GM12878 (cell line): ENCODE results near the gene SMIM10. TPM values are rescaled to one million over a fixed set of nuclear protein-coding genes. Genes with fewer than 3 reads are reported as not detected.

ENCODE experiments used
- ATAC-seq: fragments of 200-7000 bp; cut with Tn5 transposase; 3 replicates; pipeline ENCODE4 v1.9.1; 2020; ENCODE audit warnings: mild to moderate bottlenecking, moderate library complexity
- BruUV-seq: library from RNA; stranded (reverse); fragments of 400-500 nt; replicated peaks from 2 replicates; lab custom pipeline; 2021; lab: Mats Ljungman, UMichigan
- CTCF ChIA-PET: fragments of 300-600 bp; sonication (Branson Sonifier 250); formaldehyde crosslinking; extraction: SDS; loops from one replicate; lab custom pipeline; 2021; ENCODE audit warnings: inconsistent platforms; lab: Yijun Ruan, JAX
- POLR2A ChIA-PET: fragments of 350-600 bp; formaldehyde crosslinking; extraction: SDS; loops from one replicate; lab custom pipeline; 2021; ENCODE audit warnings: inconsistent platforms; lab: Charles Lee
- RAD21 ChIA-PET: fragments of 300-600 bp; sonication (Branson Sonifier 250); formaldehyde crosslinking; loops from one replicate; lab custom pipeline; 2023; ENCODE audit warnings: antibody characterized with exemption; ENCODE audit not compliant: unreplicated experiment; lab: Charles Lee
- SMC1A ChIA-PET: fragments of 300-600 bp; sonication (Branson Sonifier 250); formaldehyde crosslinking; loops from one replicate; lab custom pipeline; 2023; ENCODE audit not compliant: unreplicated experiment, uncharacterized antibody; lab: Charles Lee
- DNase-seq: peaks from one replicate; pipeline ENCODE4 v3.0.0-alpha.2; 2011; ENCODE audit warnings: low read depth, low spot score
- FAIRE-seq: peaks from 3 replicates; lab custom pipeline; 2011; peaks lifted over from hg19 to GRCh38; lab: Jason Lieb, UNC
- H2AFZ ChIP-seq: 2 replicates; pipeline ENCODE4 v1.6.0; 2011; ENCODE audit warnings: low read depth, low read length, control low read depth; ENCODE audit not compliant: control insufficient read depth
- H3K27ac ChIP-seq: 2 replicates; pipeline ENCODE4 v1.5.1; 2011; ENCODE audit warnings: control low read depth; ENCODE audit not compliant: control insufficient read depth, insufficient read depth
- H3K27me3 ChIP-seq, 2 experiments: replicated peaks in 1 of 2; 2 replicates each; pipeline versions ENCODE4 v1.6.0 to v1.6.1; 2011; ENCODE audit warnings: low read length in 1 of 2; ENCODE audit not compliant: control insufficient read depth in 2 of 2, insufficient read depth in 2 of 2
- H3K36me3 ChIP-seq, 2 experiments: 2 replicates each; pipeline ENCODE4 v1.5.1; 2011; ENCODE audit warnings: low read length in 1 of 2; ENCODE audit not compliant: control insufficient read depth in 2 of 2, insufficient read depth in 2 of 2
- H3K4me1 ChIP-seq: 2 replicates; pipeline ENCODE4 v1.6.1; 2011; ENCODE audit warnings: mild to moderate bottlenecking, low read length, moderate library complexity, mixed read lengths; ENCODE audit not compliant: control insufficient read depth, insufficient read depth
- H3K4me2 ChIP-seq: 2 replicates; pipeline ENCODE4 v1.6.0; 2011; ENCODE audit warnings: control low read depth; ENCODE audit not compliant: control insufficient read depth, insufficient read depth
- H3K4me3 ChIP-seq: fragments of 200-600 bp; sonication (generic); 2 replicates; pipeline ENCODE4 v1.5.1; 2016
- H3K79me2 ChIP-seq: 2 replicates; pipeline ENCODE4 v1.6.0; 2011; ENCODE audit warnings: low read length; ENCODE audit not compliant: control insufficient read depth, insufficient read depth
- H3K9ac ChIP-seq: 2 replicates; pipeline ENCODE4 v1.8.0; 2011; ENCODE audit warnings: low read length, control low read depth, mixed read lengths; ENCODE audit not compliant: control insufficient read depth, insufficient read depth
- H3K9me3 ChIP-seq: replicated peaks from 3 replicates; pipeline ENCODE4 v1.5.1; 2011; ENCODE audit warnings: mild to moderate bottlenecking, low read length; ENCODE audit not compliant: control insufficient read depth, insufficient read depth
- H4K20me1 ChIP-seq: 2 replicates; pipeline ENCODE4 v1.6.0; 2011; ENCODE audit not compliant: control insufficient read depth, insufficient read depth
- ATF2 ChIP-seq: IDR thresholded peaks from 2 replicates; pipeline ENCODE4 v1.6.1; 2012; ENCODE audit warnings: low read length, inconsistent platforms
- E4F1 ChIP-seq: fragments of 450-650 bp; IDR thresholded peaks from 2 replicates; pipeline ENCODE4 v1.6.1; 2018; ENCODE audit warnings: borderline replicate concordance, mild to moderate bottlenecking; ENCODE audit not compliant: partially characterized antibody
- FOXM1 ChIP-seq: IDR thresholded peaks from 2 replicates; pipeline ENCODE4 v1.6.1; 2012; ENCODE audit warnings: low read depth, mild to moderate bottlenecking, inconsistent platforms, low read length, moderate library complexity
- MTA3 ChIP-seq: IDR thresholded peaks from 2 replicates; pipeline ENCODE4 v1.6.1; 2012; ENCODE audit warnings: low read length, inconsistent platforms, borderline replicate concordance
- MYB ChIP-seq: fragments of 150-350 bp; IDR thresholded peaks from 2 replicates; pipeline ENCODE4 v1.6.1; 2014; ENCODE audit warnings: mild to moderate bottlenecking, low read depth, low read length, borderline replicate concordance
- NFXL1 ChIP-seq: fragments of 450-650 bp; IDR thresholded peaks from 2 replicates; pipeline ENCODE4 v1.6.1; 2017; ENCODE audit warnings: antibody characterized with exemption, mild to moderate bottlenecking, borderline replicate concordance
- NR2C1 ChIP-seq: fragments of 450-650 bp; IDR thresholded peaks from 2 replicates; pipeline ENCODE4 v1.6.1; 2017; ENCODE audit warnings: antibody characterized with exemption, mild to moderate bottlenecking, moderate library complexity
- POLR2AphosphoS2 ChIP-seq: IDR thresholded peaks from 2 replicates; pipeline ENCODE4 v1.6.1; 2011; ENCODE audit warnings: low read depth, mild to moderate bottlenecking, low read length, improper control_type of control experiment, moderate library complexity
- RB1 ChIP-seq: fragments of 450-650 bp; formaldehyde crosslinking; IDR thresholded peaks from 2 replicates; pipeline ENCODE4 v1.6.1; 2017; ENCODE audit warnings: mild to moderate bottlenecking, borderline replicate concordance
- SMARCA5 ChIP-seq: fragments of 450-650 bp; IDR thresholded peaks from 2 replicates; pipeline ENCODE4 v1.6.1; 2017; ENCODE audit warnings: mild to moderate bottlenecking
- STAT1 ChIP-seq: fragments of 450-650 bp; conservative IDR thresholded peaks from 2 replicates; pipeline ENCODE4 v1.6.1; 2014; ENCODE audit warnings: antibody characterized with exemption, mild to moderate bottlenecking
- TAF1 ChIP-seq: IDR thresholded peaks from 2 replicates; pipeline ENCODE4 v1.6.1; 2011; ENCODE audit warnings: mild to moderate bottlenecking, low read depth, low read length, borderline replicate concordance
- WGBS: methylation state at CpG from one replicate; pipeline ENCODE4 v1.1.6; 2016; ENCODE audit warnings: low lambda C conversion rate; ENCODE audit not compliant: insufficient replicate concordance, insufficient coverage; ENCODE audit errors: missing lambda C conversion rate; 5-methylcytosine and 5-hydroxymethylcytosine counted together
- in situ Hi-C: fragments of 300-500 bp; cut with MboI; formaldehyde crosslinking; loops from 9 replicates; pipeline ENCODE4 v1.14.3; 2018; ENCODE audit warnings: mixed read lengths
- intact Hi-C: fragments of 100-400 bp; cut with micrococcal nuclease; formaldehyde crosslinking; loops from one replicate; pipeline ENCODE4 v1.14.2; 2022; ENCODE audit not compliant: unreplicated experiment
- polyA plus RNA-seq, 11 experiments: library from polyadenylated mRNA; depleted of rRNA in 4 of 11; unstranded in 6 of 11; stranded (reverse) in 5 of 11; fragments of >200 nt; fragmentation: Nextera tagmentation in 4 of 11; fragmentation: Illumina TruSeq in 1 of 11; extraction: Ambion mirVana in 4 of 11; extraction: Trizol in 1 of 11; gene quantifications; 1 replicate in 1 of 11; 2 replicates in 10 of 11; pipeline versions ENCODE4 v1.2.1 to v1.2.3, GENCODE V29; 2011 to 2016; ENCODE audit warnings: inconsistent platforms in 2 of 11, missing spikeins in 2 of 11, low read depth in 1 of 11
- total RNA-seq, 4 experiments: library from RNA; depleted of rRNA in 3 of 4; stranded (reverse); fragments of >200 nt in 3 of 4; fragmentation: Illumina TruSeq in 1 of 4; extraction: Trizol in 1 of 4; gene quantifications; 2 replicates each; pipeline versions ENCODE4 v1.2.1 to v1.2.3, GENCODE V29; 2013 to 2021
- TF ChIP-seq, protein P1 (sequence below), 3 experiments: IDR thresholded peaks in 2 of 3; conservative IDR thresholded peaks in 1 of 3; 2 replicates each; pipeline ENCODE4 v1.5.1; 2011; ENCODE audit warnings: low read depth in 3 of 3, low read length in 3 of 3, mild to moderate bottlenecking in 3 of 3, control low read depth in 2 of 3, moderate library complexity in 2 of 3, inconsistent platforms in 1 of 3, mixed read lengths in 1 of 3; ENCODE audit not compliant: control insufficient read depth in 2 of 3, insufficient read depth in 1 of 3; ENCODE audit errors: extremely low read depth in 1 of 3
- TF ChIP-seq, protein P2 (sequence below): IDR thresholded peaks from 2 replicates; pipeline ENCODE4 v1.6.1; 2012; ENCODE audit warnings: low read depth, low read length, improper control_type of control experiment
- TF ChIP-seq, protein P3 (sequence below): fragments of 450-650 bp; formaldehyde crosslinking; IDR thresholded peaks from 2 replicates; pipeline ENCODE4 v1.4.0; 2022; ENCODE audit warnings: mild to moderate bottlenecking, moderate library complexity

The SMIM10 gene
- total and polyA plus RNA-seq, 10 of the 15 experiments (the other 5 are each of a cell fraction or from before 2014, with no cell fraction given), result 0.04 to 0.16 (median 0.10) TPM; not detected in 6

- no peaks in the 10 kb centered on the region for H3K4me1 ChIP-seq
- RAD21 ChIA-PET, result no interaction called here
- H3K27ac ChIP-seq, result no peak overlapping the region
- 64% methylated on average over 1 of the region's 1 CpG for whole genome bisulfite sequencing
- ATAC-seq (no peak), DNase-seq (no peak), FAIRE-seq (no peak)
- no peaks in the 10 kb centered on the region for H4K20me1 ChIP-seq
- no peak overlapping the region for H2AFZ ChIP-seq
- no peaks in the 10 kb centered on the region for H3K27me3 ChIP-seq
- H3K4me3 ChIP-seq, result no peak overlapping the region
- in situ Hi-C loops, result no loop called here
- H3K4me2 ChIP-seq, result no peak overlapping the region
- no peaks in the 10 kb centered on the region for H3K36me3 ChIP-seq
- H3K9ac ChIP-seq, result no peak overlapping the region
- H3K79me2 ChIP-seq, result no peaks in the 10 kb centered on the region
- CTCF ChIA-PET, result no interaction called here
- BruUV-seq, result no TSS peak
- H3K9me3 ChIP-seq, result no peaks in the 10 kb centered on the region
- POLR2A ChIA-PET, result no interaction called here
- intact Hi-C loops, result no loop called here
- SMC1A ChIA-PET, result no interaction called here
- TF ChIP-seq RB1 (no peak), MTA3 (no peak), ATF2 (no peak), SMARCA5 (no peak), E4F1 (no peak), POLR2AphosphoS2 (no peak), STAT1 (no peak), MYB (no peak), NR2C1 (no peak), TAF1 (no peak), FOXM1 (no peak), NFXL1 (no peak)
- TF ChIP-seq, protein P1, sequence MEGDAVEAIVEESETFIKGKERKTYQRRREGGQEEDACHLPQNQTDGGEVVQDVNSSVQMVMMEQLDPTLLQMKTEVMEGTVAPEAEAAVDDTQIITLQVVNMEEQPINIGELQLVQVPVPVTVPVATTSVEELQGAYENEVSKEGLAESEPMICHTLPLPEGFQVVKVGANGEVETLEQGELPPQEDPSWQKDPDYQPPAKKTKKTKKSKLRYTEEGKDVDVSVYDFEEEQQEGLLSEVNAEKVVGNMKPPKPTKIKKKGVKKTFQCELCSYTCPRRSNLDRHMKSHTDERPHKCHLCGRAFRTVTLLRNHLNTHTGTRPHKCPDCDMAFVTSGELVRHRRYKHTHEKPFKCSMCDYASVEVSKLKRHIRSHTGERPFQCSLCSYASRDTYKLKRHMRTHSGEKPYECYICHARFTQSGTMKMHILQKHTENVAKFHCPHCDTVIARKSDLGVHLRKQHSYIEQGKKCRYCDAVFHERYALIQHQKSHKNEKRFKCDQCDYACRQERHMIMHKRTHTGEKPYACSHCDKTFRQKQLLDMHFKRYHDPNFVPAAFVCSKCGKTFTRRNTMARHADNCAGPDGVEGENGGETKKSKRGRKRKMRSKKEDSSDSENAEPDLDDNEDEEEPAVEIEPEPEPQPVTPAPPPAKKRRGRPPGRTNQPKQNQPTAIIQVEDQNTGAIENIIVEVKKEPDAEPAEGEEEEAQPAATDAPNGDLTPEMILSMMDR (IDR thresholded peaks at IDR 0.05 in 2 of 3, conservative IDR thresholded peaks at IDR 0.05 in 1 of 3; ENCODE audit: control insufficient read depth in 2 of 3, extremely low read depth in 1 of 3, insufficient read depth in 1 of 3, low read depth in 3 of 3, low read length in 3 of 3), result no peak
- TF ChIP-seq, protein P2, sequence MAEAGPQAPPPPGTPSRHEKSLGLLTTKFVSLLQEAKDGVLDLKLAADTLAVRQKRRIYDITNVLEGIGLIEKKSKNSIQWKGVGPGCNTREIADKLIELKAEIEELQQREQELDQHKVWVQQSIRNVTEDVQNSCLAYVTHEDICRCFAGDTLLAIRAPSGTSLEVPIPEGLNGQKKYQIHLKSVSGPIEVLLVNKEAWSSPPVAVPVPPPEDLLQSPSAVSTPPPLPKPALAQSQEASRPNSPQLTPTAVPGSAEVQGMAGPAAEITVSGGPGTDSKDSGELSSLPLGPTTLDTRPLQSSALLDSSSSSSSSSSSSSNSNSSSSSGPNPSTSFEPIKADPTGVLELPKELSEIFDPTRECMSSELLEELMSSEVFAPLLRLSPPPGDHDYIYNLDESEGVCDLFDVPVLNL, result no peak
- TF ChIP-seq, protein P3, sequence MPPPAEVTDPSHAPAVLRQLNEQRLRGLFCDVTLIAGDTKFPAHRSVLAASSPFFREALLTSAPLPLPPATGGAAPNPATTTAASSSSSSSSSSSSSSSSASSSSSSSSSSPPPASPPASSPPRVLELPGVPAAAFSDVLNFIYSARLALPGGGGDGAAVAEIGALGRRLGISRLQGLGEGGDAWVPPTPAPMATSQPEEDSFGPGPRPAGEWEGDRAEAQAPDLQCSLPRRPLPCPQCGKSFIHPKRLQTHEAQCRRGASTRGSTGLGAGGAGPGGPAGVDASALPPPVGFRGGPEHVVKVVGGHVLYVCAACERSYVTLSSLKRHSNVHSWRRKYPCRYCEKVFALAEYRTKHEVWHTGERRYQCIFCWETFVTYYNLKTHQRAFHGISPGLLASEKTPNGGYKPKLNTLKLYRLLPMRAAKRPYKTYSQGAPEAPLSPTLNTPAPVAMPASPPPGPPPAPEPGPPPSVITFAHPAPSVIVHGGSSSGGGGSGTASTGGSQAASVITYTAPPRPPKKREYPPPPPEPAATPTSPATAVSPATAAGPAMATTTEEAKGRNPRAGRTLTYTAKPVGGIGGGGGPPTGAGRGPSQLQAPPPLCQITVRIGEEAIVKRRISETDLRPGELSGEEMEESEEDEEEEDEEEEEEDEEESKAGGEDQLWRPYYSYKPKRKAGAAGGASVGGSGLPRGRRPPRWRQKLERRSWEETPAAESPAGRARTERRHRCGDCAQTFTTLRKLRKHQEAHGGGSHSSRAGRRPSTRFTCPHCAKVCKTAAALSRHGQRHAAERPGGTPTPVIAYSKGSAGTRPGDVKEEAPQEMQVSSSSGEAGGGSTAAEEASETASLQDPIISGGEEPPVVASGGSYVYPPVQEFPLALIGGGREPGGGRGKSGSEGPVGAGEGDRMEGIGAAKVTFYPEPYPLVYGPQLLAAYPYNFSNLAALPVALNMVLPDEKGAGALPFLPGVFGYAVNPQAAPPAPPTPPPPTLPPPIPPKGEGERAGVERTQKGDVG, result no peak
Observed at GRCh38 chrX:134957836-134958235, 33.0 kb upstream of the SMIM10 start.
